GM12878 (cell line): ENCODE measurements around the gene LDLRAD3. TPM values are rescaled to one million over a fixed set of nuclear protein-coding genes. Genes with fewer than 3 reads are reported as not detected.

Experiments used
- ATAC-seq: fragments of 200-7000 bp; cut with Tn5 transposase; 3 replicates; pipeline ENCODE4 v1.9.1; 2020; ENCODE audit warnings: mild to moderate bottlenecking, moderate library complexity
- BruUV-seq: library from RNA; stranded (reverse); fragments of 400-500 nt; replicated peaks from 2 replicates; lab custom pipeline; 2021; lab: Mats Ljungman, UMichigan
- CTCF ChIA-PET: fragments of 300-600 bp; sonication (Branson Sonifier 250); formaldehyde crosslinking; extraction: SDS; loops from one replicate; lab custom pipeline; 2021; ENCODE audit warnings: inconsistent platforms; lab: Yijun Ruan, JAX
- POLR2A ChIA-PET: fragments of 350-600 bp; formaldehyde crosslinking; extraction: SDS; loops from one replicate; lab custom pipeline; 2021; ENCODE audit warnings: inconsistent platforms; lab: Charles Lee
- RAD21 ChIA-PET: fragments of 300-600 bp; sonication (Branson Sonifier 250); formaldehyde crosslinking; loops from one replicate; lab custom pipeline; 2023; ENCODE audit warnings: antibody characterized with exemption; ENCODE audit not compliant: unreplicated experiment; lab: Charles Lee
- SMC1A ChIA-PET: fragments of 300-600 bp; sonication (Branson Sonifier 250); formaldehyde crosslinking; loops from one replicate; lab custom pipeline; 2023; ENCODE audit not compliant: unreplicated experiment, uncharacterized antibody; lab: Charles Lee
- DNase-seq: peaks from one replicate; pipeline ENCODE4 v3.0.0-alpha.2; 2011; ENCODE audit warnings: low read depth, low spot score
- FAIRE-seq: peaks from 3 replicates; lab custom pipeline; 2011; peaks lifted over from hg19 to GRCh38; lab: Jason Lieb, UNC
- H2AFZ ChIP-seq: 2 replicates; pipeline ENCODE4 v1.6.0; 2011; ENCODE audit warnings: low read depth, low read length, control low read depth; ENCODE audit not compliant: control insufficient read depth
- H3K27ac ChIP-seq: 2 replicates; pipeline ENCODE4 v1.5.1; 2011; ENCODE audit warnings: control low read depth; ENCODE audit not compliant: control insufficient read depth, insufficient read depth
- H3K27me3 ChIP-seq, 2 experiments: replicated peaks in 1 of 2; 2 replicates each; pipeline versions ENCODE4 v1.6.0 to v1.6.1; 2011; ENCODE audit warnings: low read length in 1 of 2; ENCODE audit not compliant: control insufficient read depth in 2 of 2, insufficient read depth in 2 of 2
- H3K36me3 ChIP-seq, 2 experiments: 2 replicates each; pipeline ENCODE4 v1.5.1; 2011; ENCODE audit warnings: low read length in 1 of 2; ENCODE audit not compliant: control insufficient read depth in 2 of 2, insufficient read depth in 2 of 2
- H3K4me1 ChIP-seq: 2 replicates; pipeline ENCODE4 v1.6.1; 2011; ENCODE audit warnings: mild to moderate bottlenecking, low read length, moderate library complexity, mixed read lengths; ENCODE audit not compliant: control insufficient read depth, insufficient read depth
- H3K4me2 ChIP-seq: 2 replicates; pipeline ENCODE4 v1.6.0; 2011; ENCODE audit warnings: control low read depth; ENCODE audit not compliant: control insufficient read depth, insufficient read depth
- H3K4me3 ChIP-seq: fragments of 200-600 bp; sonication (generic); 2 replicates; pipeline ENCODE4 v1.5.1; 2016
- H3K79me2 ChIP-seq: 2 replicates; pipeline ENCODE4 v1.6.0; 2011; ENCODE audit warnings: low read length; ENCODE audit not compliant: control insufficient read depth, insufficient read depth
- H3K9ac ChIP-seq: 2 replicates; pipeline ENCODE4 v1.8.0; 2011; ENCODE audit warnings: low read length, control low read depth, mixed read lengths; ENCODE audit not compliant: control insufficient read depth, insufficient read depth
- H3K9me3 ChIP-seq: replicated peaks from 3 replicates; pipeline ENCODE4 v1.5.1; 2011; ENCODE audit warnings: mild to moderate bottlenecking, low read length; ENCODE audit not compliant: control insufficient read depth, insufficient read depth
- H4K20me1 ChIP-seq: 2 replicates; pipeline ENCODE4 v1.6.0; 2011; ENCODE audit not compliant: control insufficient read depth, insufficient read depth
- FOXM1 ChIP-seq: IDR thresholded peaks from 2 replicates; pipeline ENCODE4 v1.6.1; 2012; ENCODE audit warnings: low read depth, mild to moderate bottlenecking, inconsistent platforms, low read length, moderate library complexity
- HDAC2 ChIP-seq: fragments of 200-600 bp; sonication (generic); IDR thresholded peaks from 2 replicates; pipeline ENCODE4 v1.6.1; 2017
- HDAC6 ChIP-seq: fragments of 200-600 bp; sonication (generic); IDR thresholded peaks from one replicate; pipeline ENCODE4 v1.8.0; 2017; ENCODE audit warnings: antibody characterized with exemption; ENCODE audit not compliant: unreplicated experiment
- JUND ChIP-seq: IDR thresholded peaks from 2 replicates; pipeline ENCODE4 v1.6.1; 2012; ENCODE audit warnings: low read depth, mild to moderate bottlenecking, low read length, improper control_type of control experiment, moderate library complexity
- MTA3 ChIP-seq: IDR thresholded peaks from 2 replicates; pipeline ENCODE4 v1.6.1; 2012; ENCODE audit warnings: low read length, inconsistent platforms, borderline replicate concordance
- NBN ChIP-seq: fragments of 450-650 bp; IDR thresholded peaks from 2 replicates; pipeline ENCODE4 v1.6.1; 2016
- PML ChIP-seq: IDR thresholded peaks from 2 replicates; pipeline ENCODE4 v1.6.1; 2012; ENCODE audit warnings: low read length, inconsistent platforms
- POU2F2 ChIP-seq: IDR thresholded peaks from 3 replicates; pipeline ENCODE4 v1.6.1; 2011; ENCODE audit warnings: low read depth, mild to moderate bottlenecking, low read length, borderline replicate concordance
- RB1 ChIP-seq: fragments of 450-650 bp; formaldehyde crosslinking; IDR thresholded peaks from 2 replicates; pipeline ENCODE4 v1.6.1; 2017; ENCODE audit warnings: mild to moderate bottlenecking, borderline replicate concordance
- STAT3 ChIP-seq: IDR thresholded peaks from 2 replicates; pipeline ENCODE4 v1.6.1; 2011; ENCODE audit warnings: low read depth, low read length, improper control_type of control experiment
- WRNIP1 ChIP-seq: IDR thresholded peaks from 2 replicates; pipeline ENCODE4 v1.6.1; 2011; ENCODE audit warnings: low read depth, low read length, improper control_type of control experiment, borderline replicate concordance
- ZNF207 ChIP-seq: fragments of 450-650 bp; IDR thresholded peaks from 2 replicates; pipeline ENCODE4 v1.6.1; 2014; ENCODE audit warnings: antibody characterized with exemption, mild to moderate bottlenecking, borderline replicate concordance
- ZZZ3 ChIP-seq: IDR thresholded peaks from 2 replicates; pipeline ENCODE4 v1.6.1; 2011; ENCODE audit warnings: low read depth; ENCODE audit not compliant: control insufficient read depth, insufficient read length
- WGBS: methylation state at CpG from one replicate; pipeline ENCODE4 v1.1.6; 2016; ENCODE audit warnings: low lambda C conversion rate; ENCODE audit not compliant: insufficient replicate concordance, insufficient coverage; ENCODE audit errors: missing lambda C conversion rate; 5-methylcytosine and 5-hydroxymethylcytosine counted together
- in situ Hi-C: fragments of 300-500 bp; cut with MboI; formaldehyde crosslinking; loops from 9 replicates; pipeline ENCODE4 v1.14.3; 2018; ENCODE audit warnings: mixed read lengths
- intact Hi-C: fragments of 100-400 bp; cut with micrococcal nuclease; formaldehyde crosslinking; loops from one replicate; pipeline ENCODE4 v1.14.2; 2022; ENCODE audit not compliant: unreplicated experiment
- polyA plus RNA-seq, 11 experiments: library from polyadenylated mRNA; depleted of rRNA in 4 of 11; unstranded in 6 of 11; stranded (reverse) in 5 of 11; fragments of >200 nt; fragmentation: Nextera tagmentation in 4 of 11; fragmentation: Illumina TruSeq in 1 of 11; extraction: Ambion mirVana in 4 of 11; extraction: Trizol in 1 of 11; gene quantifications; 1 replicate in 1 of 11; 2 replicates in 10 of 11; pipeline versions ENCODE4 v1.2.1 to v1.2.3, GENCODE V29; 2011 to 2016; ENCODE audit warnings: inconsistent platforms in 2 of 11, missing spikeins in 2 of 11, low read depth in 1 of 11
- total RNA-seq, 4 experiments: library from RNA; depleted of rRNA in 3 of 4; stranded (reverse); fragments of >200 nt in 3 of 4; fragmentation: Illumina TruSeq in 1 of 4; extraction: Trizol in 1 of 4; gene quantifications; 2 replicates each; pipeline versions ENCODE4 v1.2.1 to v1.2.3, GENCODE V29; 2013 to 2021
- TF ChIP-seq, protein P1 (sequence below): IDR thresholded peaks from 2 replicates; pipeline ENCODE4 v1.6.1; 2012; ENCODE audit warnings: low read length, inconsistent platforms
- TF ChIP-seq, protein P2 (sequence below): fragments of 450-650 bp; IDR thresholded peaks from 2 replicates; pipeline ENCODE4 v1.6.1; 2017; ENCODE audit warnings: mild to moderate bottlenecking, moderate library complexity
- TF ChIP-seq, protein P3 (sequence below): fragments of 450-650 bp; conservative IDR thresholded peaks from 2 replicates; pipeline ENCODE4 v1.6.1; 2017; ENCODE audit warnings: mild to moderate bottlenecking, moderate library complexity
- TF ChIP-seq, protein P4 (sequence below): IDR thresholded peaks from 2 replicates; pipeline ENCODE4 v1.6.1; 2011; ENCODE audit warnings: mild to moderate bottlenecking, low read depth, low read length, moderate library complexity; ENCODE audit not compliant: insufficient replicate concordance

LDLRAD3 gene
- total and polyA plus RNA-seq, 10 of the 15 experiments (the other 5 are each of a cell fraction or from before 2014, with no cell fraction given) = 2.5 to 17.2 (median 10.7) TPM

DNA sequence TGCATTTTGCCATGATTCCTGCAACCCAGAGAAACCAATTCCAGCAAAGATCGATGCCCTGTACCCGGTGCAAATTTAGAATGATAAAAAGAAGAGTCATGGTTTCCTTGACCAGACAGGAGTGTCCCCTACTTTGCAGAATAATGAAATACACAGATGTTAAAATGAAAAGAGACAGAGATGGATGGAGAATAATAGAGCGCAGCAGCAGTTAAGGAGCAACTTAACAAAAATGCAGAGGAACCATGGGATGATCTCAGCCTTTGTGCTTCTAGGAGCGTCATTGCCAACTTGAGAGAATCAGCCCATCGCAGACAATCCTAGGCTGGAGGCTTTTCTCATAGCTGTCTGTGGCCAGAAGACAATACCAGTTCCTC, 127.1 kb downstream of the LDLRAD3 start:
- FAIRE-seq = no peak
- intact Hi-C loops = loop anchor here (5.0 kb wide), 3 partner anchors 249 to 454 kb away; partner anchors contain the start of gene FJX1
- Histone ChIP-seq H3K9me3 (no peaks in the 10 kb centered on the region; the same call in 2 of the 3 replicates), H3K27me3 (no peaks in the 10 kb centered on the region), H4K20me1 (no peaks in the 10 kb centered on the region), H3K4me1 (no peaks in the 10 kb centered on the region; the same call in 1 of the 2 replicates), H3K36me3 (no peaks in the 10 kb centered on the region), H3K4me3 (no peak overlapping the region), H3K79me2 (no peaks in the 10 kb centered on the region), H2AFZ (no peak overlapping the region), H3K9ac (no peak overlapping the region), H3K27ac (no peak overlapping the region), H3K4me2 (no peak overlapping the region)
- ATAC-seq = 0 out of 3 replicates have a peak, but pooled peaks have one; percentile 8
- ChIA-PET SMC1A (interaction anchor here (0.6 to 2.3 kb wide), 3 partner anchors 14 to 249 kb away, joined by 3 to 8 read pairs (median 7); no protein-coding TSS in a partner anchor), CTCF (interaction anchor here (1.2 to 3.9 kb wide), 5 partner anchors 30 to 452 kb away, joined by 3 to 43 read pairs (median 5); partner anchors contain the start of gene FJX1), POLR2A (no interaction called here), RAD21 (interaction anchor here (0.9 to 1.4 kb wide), 3 partner anchors 10 to 59 kb away, joined by 3 to 4 read pairs (median 3); no protein-coding TSS in a partner anchor)
- WGBS = 9% methylated on average over 5 of the region's 5 CpGs
- no peak for DNase-seq
- in situ Hi-C loops = no loop called here
- no TSS peak for BruUV-seq
- TF ChIP-seq HDAC2 (no peak), JUND (no peak), POU2F2 (no peak), FOXM1 (no peak), HDAC6 (no peak), ZZZ3 (no peak), STAT3 (no peak), ZNF207 (no peak), MTA3 (no peak), WRNIP1 (no peak), NBN (no peak), PML (no peak), RB1 (no peak)
- TF ChIP-seq, protein P1, sequence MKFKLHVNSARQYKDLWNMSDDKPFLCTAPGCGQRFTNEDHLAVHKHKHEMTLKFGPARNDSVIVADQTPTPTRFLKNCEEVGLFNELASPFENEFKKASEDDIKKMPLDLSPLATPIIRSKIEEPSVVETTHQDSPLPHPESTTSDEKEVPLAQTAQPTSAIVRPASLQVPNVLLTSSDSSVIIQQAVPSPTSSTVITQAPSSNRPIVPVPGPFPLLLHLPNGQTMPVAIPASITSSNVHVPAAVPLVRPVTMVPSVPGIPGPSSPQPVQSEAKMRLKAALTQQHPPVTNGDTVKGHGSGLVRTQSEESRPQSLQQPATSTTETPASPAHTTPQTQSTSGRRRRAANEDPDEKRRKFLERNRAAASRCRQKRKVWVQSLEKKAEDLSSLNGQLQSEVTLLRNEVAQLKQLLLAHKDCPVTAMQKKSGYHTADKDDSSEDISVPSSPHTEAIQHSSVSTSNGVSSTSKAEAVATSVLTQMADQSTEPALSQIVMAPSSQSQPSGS = no peak
- TF ChIP-seq, protein P2, sequence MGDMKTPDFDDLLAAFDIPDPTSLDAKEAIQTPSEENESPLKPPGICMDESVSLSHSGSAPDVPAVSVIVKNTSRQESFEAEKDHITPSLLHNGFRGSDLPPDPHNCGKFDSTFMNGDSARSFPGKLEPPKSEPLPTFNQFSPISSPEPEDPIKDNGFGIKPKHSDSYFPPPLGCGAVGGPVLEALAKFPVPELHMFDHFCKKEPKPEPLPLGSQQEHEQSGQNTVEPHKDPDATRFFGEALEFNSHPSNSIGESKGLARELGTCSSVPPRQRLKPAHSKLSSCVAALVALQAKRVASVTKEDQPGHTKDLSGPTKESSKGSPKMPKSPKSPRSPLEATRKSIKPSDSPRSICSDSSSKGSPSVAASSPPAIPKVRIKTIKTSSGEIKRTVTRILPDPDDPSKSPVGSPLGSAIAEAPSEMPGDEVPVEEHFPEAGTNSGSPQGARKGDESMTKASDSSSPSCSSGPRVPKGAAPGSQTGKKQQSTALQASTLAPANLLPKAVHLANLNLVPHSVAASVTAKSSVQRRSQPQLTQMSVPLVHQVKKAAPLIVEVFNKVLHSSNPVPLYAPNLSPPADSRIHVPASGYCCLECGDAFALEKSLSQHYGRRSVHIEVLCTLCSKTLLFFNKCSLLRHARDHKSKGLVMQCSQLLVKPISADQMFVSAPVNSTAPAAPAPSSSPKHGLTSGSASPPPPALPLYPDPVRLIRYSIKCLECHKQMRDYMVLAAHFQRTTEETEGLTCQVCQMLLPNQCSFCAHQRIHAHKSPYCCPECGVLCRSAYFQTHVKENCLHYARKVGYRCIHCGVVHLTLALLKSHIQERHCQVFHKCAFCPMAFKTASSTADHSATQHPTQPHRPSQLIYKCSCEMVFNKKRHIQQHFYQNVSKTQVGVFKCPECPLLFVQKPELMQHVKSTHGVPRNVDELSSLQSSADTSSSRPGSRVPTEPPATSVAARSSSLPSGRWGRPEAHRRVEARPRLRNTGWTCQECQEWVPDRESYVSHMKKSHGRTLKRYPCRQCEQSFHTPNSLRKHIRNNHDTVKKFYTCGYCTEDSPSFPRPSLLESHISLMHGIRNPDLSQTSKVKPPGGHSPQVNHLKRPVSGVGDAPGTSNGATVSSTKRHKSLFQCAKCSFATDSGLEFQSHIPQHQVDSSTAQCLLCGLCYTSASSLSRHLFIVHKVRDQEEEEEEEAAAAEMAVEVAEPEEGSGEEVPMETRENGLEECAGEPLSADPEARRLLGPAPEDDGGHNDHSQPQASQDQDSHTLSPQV = no peak
- TF ChIP-seq, protein P3, sequence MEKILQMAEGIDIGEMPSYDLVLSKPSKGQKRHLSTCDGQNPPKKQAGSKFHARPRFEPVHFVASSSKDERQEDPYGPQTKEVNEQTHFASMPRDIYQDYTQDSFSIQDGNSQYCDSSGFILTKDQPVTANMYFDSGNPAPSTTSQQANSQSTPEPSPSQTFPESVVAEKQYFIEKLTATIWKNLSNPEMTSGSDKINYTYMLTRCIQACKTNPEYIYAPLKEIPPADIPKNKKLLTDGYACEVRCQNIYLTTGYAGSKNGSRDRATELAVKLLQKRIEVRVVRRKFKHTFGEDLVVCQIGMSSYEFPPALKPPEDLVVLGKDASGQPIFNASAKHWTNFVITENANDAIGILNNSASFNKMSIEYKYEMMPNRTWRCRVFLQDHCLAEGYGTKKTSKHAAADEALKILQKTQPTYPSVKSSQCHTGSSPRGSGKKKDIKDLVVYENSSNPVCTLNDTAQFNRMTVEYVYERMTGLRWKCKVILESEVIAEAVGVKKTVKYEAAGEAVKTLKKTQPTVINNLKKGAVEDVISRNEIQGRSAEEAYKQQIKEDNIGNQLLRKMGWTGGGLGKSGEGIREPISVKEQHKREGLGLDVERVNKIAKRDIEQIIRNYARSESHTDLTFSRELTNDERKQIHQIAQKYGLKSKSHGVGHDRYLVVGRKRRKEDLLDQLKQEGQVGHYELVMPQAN = no peak
- TF ChIP-seq, protein P4, sequence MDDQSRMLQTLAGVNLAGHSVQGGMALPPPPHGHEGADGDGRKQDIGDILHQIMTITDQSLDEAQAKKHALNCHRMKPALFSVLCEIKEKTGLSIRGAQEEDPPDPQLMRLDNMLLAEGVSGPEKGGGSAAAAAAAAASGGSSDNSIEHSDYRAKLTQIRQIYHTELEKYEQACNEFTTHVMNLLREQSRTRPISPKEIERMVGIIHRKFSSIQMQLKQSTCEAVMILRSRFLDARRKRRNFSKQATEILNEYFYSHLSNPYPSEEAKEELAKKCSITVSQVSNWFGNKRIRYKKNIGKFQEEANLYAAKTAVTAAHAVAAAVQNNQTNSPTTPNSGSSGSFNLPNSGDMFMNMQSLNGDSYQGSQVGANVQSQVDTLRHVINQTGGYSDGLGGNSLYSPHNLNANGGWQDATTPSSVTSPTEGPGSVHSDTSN = no peak
